Activated CD8-positive, alpha-beta memory T cell treated with anti-CD3 and anti-CD28 coated beads, Interleukin-2, amount 50 U/mL, for 1 hour (primary cell): ENCODE data around the gene FAM50A.

Experiments used
- DNase-seq: peaks from one replicate; pipeline ENCODE4 v3.0.0-alpha.2; 2020; ENCODE audit errors: extremely low read depth

Gene FAM50A

GRCh38 chrX:154440623-154441357 is 3.2 kb upstream of the FAM50A start:
- DNase-seq, result no peak

GRCh38 chrX:154441564-154441963 is 2.4 kb upstream of the FAM50A start:
- no peak for DNase-seq

- no peak for DNase-seq
These were observed 1.8 kb upstream of the FAM50A start for GRCh38 chrX:154441984-154442707.

- no peak for DNase-seq
These were observed 446 bp upstream of the FAM50A start for GRCh38 chrX:154443479-154443910.

- DNase-seq, result no peak
These were observed 860 bp downstream of the FAM50A start for GRCh38 chrX:154444755-154445246.

- no peak for DNase-seq
These were observed 1.8 kb downstream of the FAM50A start for GRCh38 chrX:154445776-154446175.

- no peak for DNase-seq
These were observed 2.5 kb downstream of the FAM50A start for GRCh38 chrX:154446430-154446829.

- no peak for DNase-seq
These were observed 4.5 kb downstream of the FAM50A start for GRCh38 chrX:154448484-154448883.

- no peak for DNase-seq
These were observed 5.7 kb downstream of the FAM50A start for GRCh38 chrX:154449618-154450017.

GRCh38 chrX:154450312-154450711 is 6.4 kb downstream of the FAM50A start:
- no peak for DNase-seq

- no peak for DNase-seq
These were observed 8.9 kb downstream of the FAM50A start for GRCh38 chrX:154452823-154453222.

- no peak for DNase-seq
These were observed 13.7 kb downstream of the FAM50A start for GRCh38 chrX:154457491-154458115.

GRCh38 chrX:154458116-154458953 is 14.4 kb downstream of the FAM50A start, which contains the start of gene PLXNA3:
TSS of gene PLXNA3 (plus strand) at chrX:154458281. CDS start at chrX:154460184, 1,903 bp downstream.
- no peak for DNase-seq

GRCh38 chrX:154458954-154459778 is 15.2 kb downstream of the FAM50A start:
- DNase-seq, result no peak

- DNase-seq, result no peak
These were observed 15.9 kb downstream of the FAM50A start for GRCh38 chrX:154459832-154460231.

GRCh38 chrX:154460326-154460725 is 16.4 kb downstream of the FAM50A start:
- DNase-seq, result no peak

- no peak for DNase-seq
These were observed 18.5 kb downstream of the FAM50A start for GRCh38 chrX:154462396-154462795.

GRCh38 chrX:154463611-154464220 is 19.8 kb downstream of the FAM50A start:
- no peak for DNase-seq

GRCh38 chrX:154464806-154465365 is 20.9 kb downstream of the FAM50A start:
- DNase-seq, result no peak

GRCh38 chrX:154465601-154466000 is 21.7 kb downstream of the FAM50A start:
- DNase-seq, result no peak
